GM18951 (cell line): ENCODE measurements around the gene SFXN2.
"Not testable (repeated sequence)": the region's sequence is repeated elsewhere in the genome, so short reads cannot be mapped to it uniquely, and the experiment has no call there.

Experiments used
- POLR2A ChIP-seq: IDR thresholded peaks from 4 replicates; pipeline ENCODE4 v1.6.1; 2011; ENCODE audit warnings: mild to moderate bottlenecking; ENCODE audit not compliant: insufficient read length, insufficient read depth; ENCODE audit errors: extremely low read depth
- in situ Hi-C: fragments of 300-500 bp; cut with MboI; formaldehyde crosslinking; loops from one replicate; pipeline ENCODE4 v1.12.0; 2022; ENCODE audit warnings: low sequenced_read_pairs, mixed read lengths, inconsistent platforms; ENCODE audit not compliant: unreplicated experiment

The SFXN2 gene

GRCh38 chr10:102720775-102721301 lies 6.4 kb downstream of the SFXN2 start:
- in situ Hi-C loops = no loop called here
- no peak for TF ChIP-seq POLR2A

- in situ Hi-C loops = no loop called here
- TF ChIP-seq POLR2A = no peak
Observed at GRCh38 chr10:102721954-102722353, 7.5 kb downstream of the SFXN2 start.

- in situ Hi-C loops = no loop called here
- TF ChIP-seq POLR2A = no peak
Observed at GRCh38 chr10:102723989-102724388, 9.6 kb downstream of the SFXN2 start.

GRCh38 chr10:102726274-102726673 lies 11.8 kb downstream of the SFXN2 start:
- no peak for TF ChIP-seq POLR2A
- in situ Hi-C loops = no loop called here

- in situ Hi-C loops = no loop called here
- TF ChIP-seq POLR2A = no peak
Observed at GRCh38 chr10:102727037-102727818, 12.8 kb downstream of the SFXN2 start.

GRCh38 chr10:102729029-102730026 lies 14.9 kb downstream of the SFXN2 start:
- no peak for TF ChIP-seq POLR2A
- in situ Hi-C loops = no loop called here

- in situ Hi-C loops = no loop called here
- no peak for TF ChIP-seq POLR2A
Observed at GRCh38 chr10:102731222-102731800, 16.9 kb downstream of the SFXN2 start.

GRCh38 chr10:102732661-102733060 lies 18.2 kb downstream of the SFXN2 start:
- in situ Hi-C loops = no loop called here

GRCh38 chr10:102735065-102735562 lies 20.7 kb downstream of the SFXN2 start:
- TF ChIP-seq POLR2A = no peak
- in situ Hi-C loops = no loop called here

More at GRCh38 chr10:102732661-102733060, 18.2 kb downstream of the SFXN2 start:
- no peak for TF ChIP-seq POLR2A

GRCh38 chr10:102738692-102739121 lies 24.3 kb downstream of the SFXN2 start:
- in situ Hi-C loops = no loop called here
- TF ChIP-seq POLR2A = no peak

- no peak for TF ChIP-seq POLR2A
- in situ Hi-C loops = no loop called here
Observed at GRCh38 chr10:102740229-102740628, 25.8 kb downstream of the SFXN2 start.

- in situ Hi-C loops = no loop called here
- no peak for TF ChIP-seq POLR2A
Observed at GRCh38 chr10:102741726-102742237, 27.3 kb downstream of the SFXN2 start.

- in situ Hi-C loops = not testable (repeated sequence)
Observed at GRCh38 chr10:102742313-102742712, 27.9 kb downstream of the SFXN2 start.
